Psoas muscle (tissue), 8 donors: ENCODE results near the gene CCDC175. TPM values are rescaled to one million over a fixed set of nuclear protein-coding genes. Genes with fewer than 3 reads are reported as not detected.
A peak's percentile ranks its signal among the peaks of the same experiment; 100 is the strongest.

Experiments
- ATAC-seq, 4 donors: fragments of 200-7000 bp; cut with Tn5 transposase; one replicate each; pipeline ENCODE4 v1.9.1; 2020; ENCODE audit warnings: moderate library complexity in 3 of 4, mild to moderate bottlenecking in 2 of 4
- DNase-seq, 2 donors: peaks; one replicate each; pipeline ENCODE4 v3.0.0-alpha.2; 2020
- H3K27ac ChIP-seq: fragments of 200-600 bp; one replicate; pipeline ENCODE4 v1.8.0; 2022
- H3K27me3 ChIP-seq, 3 donors: fragments of 200-600 bp in 1 of 3; one replicate each; pipeline versions ENCODE4 v1.6.1 to v1.8.0; 2013 to 2022; ENCODE audit warnings: low read length in 2 of 3, mild to moderate bottlenecking in 2 of 3, moderate library complexity in 1 of 3; ENCODE audit not compliant: insufficient read depth in 3 of 3
- H3K36me3 ChIP-seq, 2 donors: fragments of 200-600 bp in 1 of 2; one replicate each; pipeline versions ENCODE4 v1.6.1 to v1.8.0; 2013 to 2022; ENCODE audit warnings: low read depth in 1 of 2, mild to moderate bottlenecking in 1 of 2, moderate library complexity in 1 of 2; ENCODE audit not compliant: insufficient read depth in 1 of 2
- H3K4me1 ChIP-seq: fragments of 200-600 bp; one replicate; pipeline ENCODE4 v1.8.0; 2022
- H3K4me3 ChIP-seq: fragments of 200-600 bp; one replicate; pipeline ENCODE4 v1.8.0; 2022; ENCODE audit warnings: mild to moderate bottlenecking
- H3K9me3 ChIP-seq: fragments of 200-600 bp; one replicate; pipeline ENCODE4 v1.8.0; 2022
- CTCF ChIP-seq: fragments of 200-600 bp; IDR thresholded peaks from one replicate; pipeline ENCODE4 v1.8.0; 2022; ENCODE audit warnings: antibody characterized with exemption
- WGBS, 3 donors: extraction: QIAGEN DNeasy Blood & Tissue Kit; methylation state at CpG; one replicate each; pipeline versions ENCODE4 v1.1.6 to v1.1.7; 2013; 5-methylcytosine and 5-hydroxymethylcytosine counted together
- intact Hi-C, 2 donors: fragments of 100-400 bp; cut with DNase I; formaldehyde crosslinking; loops; one replicate each; pipeline versions ENCODE4 v1.11.0 to v1.14.2; 2022
- polyA plus RNA-seq, 3 donors: library from polyadenylated mRNA; stranded (reverse); fragments of 200-250 nt; gene quantifications; one replicate each; pipeline ENCODE4 v1.2.3, GENCODE V29; 2013
- total RNA-seq, 4 donors: library from RNA; stranded (reverse); fragmentation: NEBNext Ultra II Directional in 2 of 4; extraction: Animal tissue kit (Norgen Biotek cat#: 25700) in 2 of 4; gene quantifications; one replicate each; pipeline versions ENCODE4 v1.2.1 to v1.2.4, GENCODE V29; 2021 to 2023
- donor health status: healthy with polysubstance abuse.
- donor health status: DM: no; HTN: no; CAD: no; lungs with moderate emphysema.
- donor health status: Bipolar disorder and iron deficiency.
- donor health status: healthy.
- donor health status: DM: yes; HTN: yes; CAD: no.
- donor health status: DM: no; HTN: no; CAD: no.
- donor health status: DM: no; HTN: no; CAD: no.
- donor health status: DM: yes; HTN: yes; CAD: no.

The CCDC175 gene
- total and polyA plus RNA-seq, 7 donors, result not detected

GRCh38 chr14:59529189-59529588 lies 47.4 kb downstream of the CCDC175 start:
- Histone ChIP-seq H3K27me3 (no peaks in the 10 kb centered on the region), H3K27ac (no peak overlapping the region), H3K36me3 (no peaks in the 10 kb centered on the region), H3K9me3 (no peaks in the 10 kb centered on the region), H3K4me3 (no peak overlapping the region), H3K4me1 (no peaks in the 10 kb centered on the region)
- 69 to 83% (median 72%) methylated on average over 2 of the region's 2 CpGs for WGBS, 3 donors
- DNase-seq (no peak), ATAC-seq (no peak)
- intact Hi-C loops, result no loop called here
- TF ChIP-seq CTCF, result no peak

- Histone ChIP-seq H3K27me3 (no peaks in the 10 kb centered on the region), H3K27ac (no peak overlapping the region), H3K36me3 (no peaks in the 10 kb centered on the region), H3K4me3 (no peak overlapping the region), H3K4me1 (no peaks in the 10 kb centered on the region), H3K9me3 (no peaks in the 10 kb centered on the region)
- TF ChIP-seq CTCF, result no peak
- no peak for DNase-seq
- WGBS, 3 donors, result 86 to 90% (median 89%) methylated on average over 3 of the region's 3 CpGs
- ATAC-seq, result no peak
- intact Hi-C loops, result no loop called here
Measured at GRCh38 chr14:59520224-59520623, 56.4 kb downstream of the CCDC175 start.

GRCh38 chr14:59511916-59512575 lies 64.6 kb downstream of the CCDC175 start:
- intact Hi-C loops, result no loop called here

GRCh38 chr14:59510966-59511365 lies 65.6 kb downstream of the CCDC175 start:
- no peak overlapping the region for H3K4me3 ChIP-seq
- intact Hi-C loops, result no loop called here
- ATAC-seq (no peak), DNase-seq (no peak)
- no peak overlapping the region for H3K27ac ChIP-seq
- WGBS, 3 donors, result 23 to 43% (median 36%) methylated on average over 3 of the region's 3 CpGs
- no peak for TF ChIP-seq CTCF
- H3K36me3 ChIP-seq, result no peaks in the 10 kb centered on the region
- no peaks in the 10 kb centered on the region for H3K9me3 ChIP-seq
- H3K4me1 ChIP-seq, result no peaks in the 10 kb centered on the region
- H3K27me3 ChIP-seq, result no peaks in the 10 kb centered on the region

More at GRCh38 chr14:59511916-59512575, 64.6 kb downstream of the CCDC175 start:
- H3K4me3 ChIP-seq, result no peak overlapping the region
- DNase-seq (no peak), ATAC-seq (no peak)
- H3K27me3 ChIP-seq, result no peaks in the 10 kb centered on the region
- H3K4me1 ChIP-seq, result no peaks in the 10 kb centered on the region
- no peak overlapping the region for H3K27ac ChIP-seq
- H3K36me3 ChIP-seq, result no peaks in the 10 kb centered on the region
- 58 to 69% (median 62%) methylated on average over 4 of the region's 4 CpGs for WGBS, 3 donors
- peak; percentile 25 for TF ChIP-seq CTCF
- H3K9me3 ChIP-seq, result no peaks in the 10 kb centered on the region

- DNase-seq (no peak), ATAC-seq (no peak)
- H3K4me1 ChIP-seq, result no peaks in the 10 kb centered on the region
- peaks cover 0 to 4% of the 10 kb centered on the region in 2 donors for H3K36me3 ChIP-seq
- H3K27ac ChIP-seq, result no peak overlapping the region
- WGBS, 3 donors, result 81 to 87% (median 85%) methylated on average over 2 of the region's 2 CpGs
- no peaks in the 10 kb centered on the region for H3K27me3 ChIP-seq
- no peaks in the 10 kb centered on the region for H3K9me3 ChIP-seq
- no peak for TF ChIP-seq CTCF
- intact Hi-C loops, result no loop called here
- H3K4me3 ChIP-seq, result no peak overlapping the region
Measured at GRCh38 chr14:59510001-59510400, 66.6 kb downstream of the CCDC175 start.
